ENCODE measurements around the gene FCHSD2. TPM values are rescaled to one million over a fixed set of nuclear protein-coding genes. Genes with fewer than 3 reads are reported as not detected.

FCHSD2 gene
- total and polyA plus RNA-seq, 2 of the 8 experiments (the other 6 are each of a cell fraction or from before 2014, with no cell fraction given) = 4.1 to 7.8 TPM

DNA sequence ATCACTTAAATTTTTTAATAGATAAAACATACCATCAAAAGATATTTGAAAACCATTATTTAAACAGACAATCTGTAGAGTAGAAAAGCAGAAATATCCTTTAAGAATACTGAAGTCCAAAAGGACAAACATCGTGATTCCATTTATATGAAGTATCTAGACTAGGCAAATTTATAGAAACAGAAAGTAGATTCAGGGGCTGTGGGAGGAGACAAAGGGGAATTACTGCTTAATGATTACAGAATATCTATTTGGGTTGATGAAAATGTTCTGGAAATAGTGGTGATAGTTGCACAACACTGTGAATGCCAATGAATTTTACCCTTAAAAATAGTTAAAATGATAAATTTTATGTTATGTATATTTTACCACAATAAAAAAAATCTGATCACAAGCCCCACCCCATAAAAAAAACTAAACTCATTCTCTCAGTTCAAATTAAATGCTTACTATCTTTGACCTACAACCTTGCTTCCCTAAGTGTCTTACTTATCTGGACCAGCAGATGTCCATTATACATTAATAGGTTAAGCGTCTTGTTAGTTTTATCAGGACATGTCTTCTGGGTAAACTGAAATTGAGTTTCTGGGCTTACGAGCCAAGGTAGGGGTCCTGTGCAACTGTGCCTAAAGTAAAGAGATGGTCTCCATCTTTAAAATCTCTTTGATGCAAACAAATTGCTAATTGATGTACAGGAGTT is 86.3 kb downstream of the FCHSD2 start:
- no peak overlapping the region for H3K56ac ChIP-seq (replicated peaks; ENCODE audit: insufficient read length, low read depth, low read length)
- H4K5ac ChIP-seq (ENCODE audit: insufficient read length, low read depth, low read length) = no peak overlapping the region
- no peak overlapping the region for H2BK20ac ChIP-seq (ENCODE audit: low read length)
- no peaks in the 10 kb centered on the region for H3K23me2 ChIP-seq (ENCODE audit: low read depth, low read length)
- no peak overlapping the region for H3K14ac ChIP-seq (ENCODE audit: insufficient read length)
- H2BK15ac ChIP-seq (ENCODE audit: low read length) = no peak overlapping the region
- TF ChIP-seq HDAC6 (IDR thresholded peaks at IDR 0.05; ENCODE audit: low read depth, low read length) = no peak
- no peak overlapping the region for H2BK120ac ChIP-seq (replicated peaks; ENCODE audit: low read depth, low read length)
- H3K4me2 ChIP-seq (ENCODE audit: insufficient read depth in 1 of 2, low read depth in 2 of 2, low read length in 2 of 2) = no peak overlapping the region
- H2BK12ac ChIP-seq (ENCODE audit: low read depth, low read length) = no peak overlapping the region
- H3K79me1 ChIP-seq (ENCODE audit: low read depth, low read length) = no peaks in the 10 kb centered on the region; the same call in 1 of the 2 replicates
- CTCF ChIA-PET (ENCODE audit: partially characterized antibody) = no interaction called here
- H3K4ac ChIP-seq (replicated peaks; ENCODE audit: insufficient read length, low read depth, low read length) = no peak overlapping the region
- no peak overlapping the region for H2BK5ac ChIP-seq (ENCODE audit: low read depth, low read length)
- no peak overlapping the region for H2AK5ac ChIP-seq (ENCODE audit: low read depth, low read length)
- WGBS, 2 experiments (ENCODE audit: extremely low coverage in 1 of 2, insufficient coverage in 1 of 2, insufficient read length in 1 of 2, insufficient replicate concordance in 2 of 2, low coverage in 1 of 2, low lambda C conversion rate in 2 of 2, missing lambda C conversion rate in 1 of 2) = 89% methylated on average over 3 of the region's 3 CpGs; no CpG with 5 or more reads in 1 of the 2 experiments
- H3K27ac ChIP-seq (ENCODE audit: low read depth, low read length) = no peak overlapping the region
- FAIRE-seq (no peak), DNase-seq (ENCODE audit: low read depth in 1 of 2, low spot score in 2 of 2) (no peak)
- no peaks in the 10 kb centered on the region for H4K20me1 ChIP-seq (replicated peaks in 1 of 2; ENCODE audit: control insufficient read depth in 1 of 2, insufficient read depth in 2 of 2, low read length in 2 of 2)
- no peaks in the 10 kb centered on the region for H3K4me1 ChIP-seq (replicated peaks in 1 of 4; ENCODE audit: control insufficient read depth in 3 of 4, insufficient read depth in 4 of 4, low read length in 3 of 4)
- H3K79me2 ChIP-seq (ENCODE audit: control insufficient read depth in 1 of 2, insufficient read depth in 2 of 2, low read length in 2 of 2) = no peaks in the 10 kb centered on the region
- no peak overlapping the region for H3K9ac ChIP-seq (replicated peaks in 1 of 4; ENCODE audit: extremely low read depth in 1 of 4, low read depth in 3 of 4, low read length in 3 of 4)
- H3K18ac ChIP-seq (ENCODE audit: extremely low read depth, low read length) = no peak overlapping the region
- H2AFZ ChIP-seq (ENCODE audit: low read length) = no peak overlapping the region
- no peaks in the 10 kb centered on the region for H3K36me3 ChIP-seq (ENCODE audit: control insufficient read depth in 2 of 4, insufficient read depth in 4 of 4, low read length in 3 of 4)
- H3K4me3 ChIP-seq (ENCODE audit: extremely low read depth in 1 of 4, insufficient read depth in 2 of 4, low read depth in 3 of 4, low read length in 4 of 4) = no peak overlapping the region
- H3K9me3 ChIP-seq (ENCODE audit: insufficient read depth in 2 of 2, low read depth in 1 of 2, low read length in 1 of 2) = no peaks in the 10 kb centered on the region
- no peak overlapping the region for H4K91ac ChIP-seq (replicated peaks; ENCODE audit: insufficient read length, low read length)
- H4K8ac ChIP-seq (ENCODE audit: extremely low read depth, insufficient read depth, low read length) = no peak overlapping the region
- H3K23ac ChIP-seq (ENCODE audit: insufficient read length) = no peak overlapping the region
- POLR2A ChIA-PET (ENCODE audit: partially characterized antibody) = interaction anchor here (0.6 to 1.2 kb wide), 2 partner anchors 185 to 216 kb away, joined by 3 to 4 read pairs; no protein-coding TSS in a partner anchor
- no peaks in the 10 kb centered on the region for H3K27me3 ChIP-seq (replicated peaks in 1 of 4; ENCODE audit: control insufficient read depth in 3 of 4, extremely low read depth in 1 of 4, insufficient read depth in 3 of 4, low read length in 3 of 4)
